GM23338 (cell line): ENCODE data around the gene ETFBKMT. TPM values are rescaled to one million over a fixed set of nuclear protein-coding genes. Genes with fewer than 3 reads are reported as not detected.

Experiments used
- ATAC-seq: fragments of 200-7000 bp; cut with Tn5 transposase; 3 replicates; pipeline ENCODE4 v1.9.1; 2020
- DNase-seq: peaks from one replicate; pipeline ENCODE4 v3.0.0-alpha.2; 2015; ENCODE audit warnings: low spot score
- H2AFZ ChIP-seq: fragments of 200-600 bp; sonication (generic); 2 replicates; pipeline ENCODE4 v1.8.0; 2016; ENCODE audit warnings: antibody characterized with exemption, mild to moderate bottlenecking, moderate library complexity
- H3F3A ChIP-seq: fragments of 200-600 bp; sonication (generic); replicated peaks from 2 replicates; pipeline ENCODE4 v1.8.0; 2017; ENCODE audit warnings: antibody characterized with exemption, mixed run types, low read depth
- H3K27ac ChIP-seq: fragments of 200-600 bp; sonication (generic); 2 replicates; pipeline ENCODE4 v1.6.1; 2016; ENCODE audit warnings: low read depth
- H3K27me3 ChIP-seq: fragments of 200-600 bp; sonication (generic); 2 replicates; pipeline ENCODE4 v1.8.0; 2016; ENCODE audit warnings: mild to moderate bottlenecking, mixed run types, moderate library complexity; ENCODE audit not compliant: insufficient read depth
- H3K36me3 ChIP-seq: fragments of 200-600 bp; sonication (generic); 2 replicates; pipeline ENCODE4 v1.8.0; 2016; ENCODE audit warnings: mild to moderate bottlenecking; ENCODE audit not compliant: insufficient read depth
- H3K4me1 ChIP-seq: fragments of 200-600 bp; sonication (generic); 2 replicates; pipeline ENCODE4 v1.8.0; 2016; ENCODE audit warnings: mild to moderate bottlenecking, moderate library complexity; ENCODE audit not compliant: insufficient read depth
- H3K4me2 ChIP-seq: fragments of 200-600 bp; sonication (generic); 2 replicates; pipeline ENCODE4 v1.7.1; 2017; ENCODE audit warnings: mixed run types
- H3K4me3 ChIP-seq: fragments of 200-600 bp; sonication (generic); 2 replicates; pipeline ENCODE4 v1.6.1; 2016; ENCODE audit warnings: mixed run types
- H3K79me2 ChIP-seq: fragments of 200-600 bp; sonication (generic); replicated peaks from 2 replicates; pipeline ENCODE4 v1.8.0; 2017; ENCODE audit warnings: mild to moderate bottlenecking; ENCODE audit not compliant: insufficient read depth
- H3K9me2 ChIP-seq: fragments of 200-600 bp; sonication (generic); 2 replicates; pipeline ENCODE4 v1.8.0; 2017; ENCODE audit not compliant: insufficient read depth
- H4K20me1 ChIP-seq: fragments of 200-600 bp; sonication (generic); replicated peaks from 2 replicates; pipeline ENCODE4 v1.8.0; 2017; ENCODE audit warnings: mild to moderate bottlenecking; ENCODE audit not compliant: insufficient read depth
- H3K27ac Mint-ChIP-seq: 2 replicates; pipeline ENCODE4 v1.8.0; 2020; ENCODE audit warnings: inconsistent platforms, mild to moderate bottlenecking, moderate library complexity, mixed read lengths
- H3K27me3 Mint-ChIP-seq: 3 replicates; pipeline ENCODE4 v1.8.0; 2022; ENCODE audit warnings: low read depth, mild to moderate bottlenecking, moderate library complexity, mixed read lengths, inconsistent platforms; ENCODE audit not compliant: insufficient read depth, poor library complexity
- H3K36me3 Mint-ChIP-seq: 3 replicates; pipeline ENCODE4 v1.8.0; 2021; ENCODE audit warnings: low read depth, mild to moderate bottlenecking, inconsistent platforms, moderate library complexity, mixed read lengths
- H3K4me1 Mint-ChIP-seq: 3 replicates; pipeline ENCODE4 v1.8.0; 2020; ENCODE audit warnings: mild to moderate bottlenecking, inconsistent platforms, mixed read lengths
- H3K4me3 Mint-ChIP-seq: 3 replicates; pipeline ENCODE4 v1.8.0; 2021; ENCODE audit warnings: moderate library complexity, mild to moderate bottlenecking, inconsistent platforms, mixed read lengths
- H3K9me3 Mint-ChIP-seq: 3 replicates; pipeline ENCODE4 v1.8.0; 2020; ENCODE audit warnings: moderate library complexity, mild to moderate bottlenecking, inconsistent platforms, mixed read lengths
- CTCF ChIP-seq, 2 experiments: fragments of 200-600 bp in 1 of 2; sonication (generic) in 1 of 2; conservative IDR thresholded peaks; 2 replicates each; pipeline versions ENCODE4 v1.5.1 to v1.6.1; 2016 to 2017; ENCODE audit warnings: antibody characterized with exemption in 2 of 2, low read depth in 2 of 2, mild to moderate bottlenecking in 2 of 2, moderate library complexity in 1 of 2
- NANOG ChIP-seq: IDR thresholded peaks from 2 replicates; pipeline ENCODE4 v1.6.1; 2016; ENCODE audit warnings: antibody characterized with exemption, borderline replicate concordance
- STAT1 ChIP-seq: IDR thresholded peaks from one replicate; pipeline ENCODE4 v1.6.1; 2016; ENCODE audit warnings: antibody characterized with exemption; ENCODE audit not compliant: unreplicated experiment
- ZNF331 ChIP-seq: fragments of 250-450 bp; sonication (Bioruptor Pico); IDR thresholded peaks from 2 replicates; pipeline ENCODE4 v1.5.0; 2020; ENCODE audit warnings: low read depth, mild to moderate bottlenecking, moderate library complexity
- ZNF462 ChIP-seq: fragments of 250-450 bp; sonication (Bioruptor Pico); IDR thresholded peaks from 2 replicates; pipeline ENCODE4 v1.5.0; 2020; ENCODE audit warnings: mild to moderate bottlenecking, moderate library complexity
- polyA plus RNA-seq: library from polyadenylated mRNA; unstranded; fragments of >200 nt; fragmentation: Nextera tagmentation; extraction: Ambion mirVana; gene quantifications from 2 replicates; pipeline ENCODE4 v1.2.1, GENCODE V29; 2016
- total RNA-seq: library from RNA; depleted of rRNA; stranded (reverse); fragments of >200 nt; shearing (Covaris generic); gene quantifications from 2 replicates; pipeline ENCODE4 v1.2.3, GENCODE V29; 2014

Gene ETFBKMT
- total and polyA plus RNA-seq, 2 experiments from 2014 or later, result 0.79 to 3.2 TPM

GRCh38 chr12:31631023-31631724, 28.3 kb upstream of the ETFBKMT start:
- Mint-ChIP-seq H3K36me3 (no peaks in the 10 kb centered on the region), H3K4me1 (peaks cover under 1% of the 10 kb centered on the region; the same call in 2 of the 3 replicates), H3K27ac (no peak overlapping the region), H3K4me3 (no peak overlapping the region), H3K9me3 (no peaks in the 10 kb centered on the region; the same call in 2 of the 3 replicates), H3K27me3 (peaks cover 2% of the 10 kb centered on the region)
- no peak overlapping the region for H3K4me3 ChIP-seq
- no peaks in the 10 kb centered on the region for H3K9me2 ChIP-seq
- no peaks in the 10 kb centered on the region for H4K20me1 ChIP-seq
- 0 out of 2 replicates have a peak overlapping the region, but pooled peaks have one; percentile 63 for H2AFZ ChIP-seq
- H3K79me2 ChIP-seq, result no peaks in the 10 kb centered on the region
- H3F3A ChIP-seq, result no peaks in the 10 kb centered on the region
- no peaks in the 10 kb centered on the region for H3K4me1 ChIP-seq
- DNase-seq, result no peak
- H3K36me3 ChIP-seq, result no peaks in the 10 kb centered on the region
- TF ChIP-seq ZNF331 (CRISPR knock-in tag) (no peak), CTCF (conservative IDR thresholded peaks at IDR 0.05; ENCODE audit: low read depth in 2 of 2) (no peak), NANOG (no peak), STAT1 (no peak), ZNF462 (CRISPR knock-in tag) (no peak)
- H3K4me2 ChIP-seq, result no peak overlapping the region
- no peak for ATAC-seq
- no peaks in the 10 kb centered on the region for H3K27me3 ChIP-seq
- H3K27ac ChIP-seq, result no peak overlapping the region
